HEK293 (cell line): ENCODE data around the gene USP2.

Experiments
- CTCF ChIA-PET: fragments of 350-600 bp; formaldehyde crosslinking; extraction: SDS; loops from one replicate; lab custom pipeline; 2021; ENCODE audit warnings: antibody characterized with exemption; lab: Yijun Ruan, JAX
- POLR2A ChIA-PET: fragments of 300-600 bp; formaldehyde crosslinking; extraction: SDS; loops from one replicate; lab custom pipeline; 2020; ENCODE audit warnings: antibody characterized with exemption, inconsistent platforms; lab: Yijun Ruan, JAX
- H3K27ac ChIP-seq: fragments of 200-500 bp; sonication (Bioruptor generic); 2 replicates; pipeline ENCODE4 v1.5.1; 2014; ENCODE audit warnings: low read depth, low read length, control low read depth, inconsistent platforms; ENCODE audit errors: extremely low read depth
- H3K36me3 ChIP-seq, 2 experiments: fragments of 200-500 bp in 1 of 2; sonication (Bioruptor generic) in 1 of 2; 1 replicate in 1 of 2; 2 replicates in 1 of 2; pipeline ENCODE4 v1.5.1; 2014 to 2017; ENCODE audit warnings: inconsistent platforms in 2 of 2, low read length in 2 of 2; ENCODE audit not compliant: control insufficient read depth in 2 of 2, insufficient read depth in 1 of 2
- H3K4me1 ChIP-seq: fragments of 200-500 bp; sonication (Bioruptor generic); 2 replicates; pipeline ENCODE4 v1.5.1; 2014; ENCODE audit warnings: mild to moderate bottlenecking, low read length, inconsistent platforms; ENCODE audit not compliant: control insufficient read depth, insufficient read depth
- H3K4me3 ChIP-seq: 2 replicates; pipeline ENCODE4 v1.5.1; 2011; ENCODE audit warnings: low read depth, mild to moderate bottlenecking, control low read depth, low read length, moderate library complexity
- H3K9me3 ChIP-seq: fragments of 200-500 bp; sonication (Bioruptor generic); 2 replicates; pipeline ENCODE4 v1.5.1; 2014; ENCODE audit warnings: low read depth, low read length, inconsistent platforms; ENCODE audit not compliant: control insufficient read depth, insufficient read depth
- GLI2 ChIP-seq: fragments of 450-650 bp; formaldehyde crosslinking; IDR thresholded peaks from 2 replicates; pipeline ENCODE4; 2017; ENCODE audit warnings: missing biosample characterization, missing genetic modification characterization, low read depth, borderline replicate concordance
- ZBTB17 ChIP-seq: fragments of 450-650 bp; formaldehyde crosslinking; IDR thresholded peaks from 2 replicates; pipeline ENCODE4 v1.5.1; 2016; ENCODE audit warnings: missing biosample characterization, missing genetic modification characterization
- ZIC2 ChIP-seq: fragments of 450-650 bp; formaldehyde crosslinking; IDR thresholded peaks from 2 replicates; pipeline ENCODE4 v1.5.1; 2016; ENCODE audit warnings: missing biosample characterization, missing genetic modification characterization
- ZNF660 ChIP-seq: fragments of 450-650 bp; IDR thresholded peaks from 2 replicates; pipeline ENCODE4 v1.5.1; 2018; ENCODE audit warnings: missing biosample characterization, mild to moderate bottlenecking, missing genetic modification characterization
- ZNF664 ChIP-seq: fragments of 450-650 bp; formaldehyde crosslinking; IDR thresholded peaks from 2 replicates; pipeline ENCODE4 v1.5.1; 2016; ENCODE audit warnings: missing biosample characterization, missing genetic modification characterization

The USP2 gene

DNA sequence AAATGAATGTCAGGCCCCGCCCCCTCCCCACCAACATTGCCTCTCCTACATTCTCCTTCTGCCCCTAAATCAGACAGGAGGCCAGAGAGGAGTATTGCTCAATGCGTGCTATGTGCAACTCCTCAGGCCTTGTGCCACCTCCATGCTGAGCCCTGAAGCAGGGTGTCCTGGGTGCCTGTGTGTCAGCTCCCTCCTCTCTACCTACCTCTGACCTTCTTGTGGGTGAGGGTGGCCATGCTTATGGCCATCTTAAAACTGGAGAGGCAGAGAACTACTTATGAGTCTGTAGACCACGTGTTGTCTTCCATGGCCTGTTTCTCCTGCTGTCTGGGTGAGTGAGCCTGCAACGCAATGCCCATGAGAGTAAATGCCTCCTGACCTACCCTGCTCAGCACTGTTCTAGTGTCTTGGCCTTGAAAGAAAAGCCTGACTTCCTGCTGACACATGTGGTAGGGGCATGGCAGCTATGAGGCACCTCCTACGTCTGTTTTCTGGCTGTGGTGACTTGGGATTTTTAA lies 75.1 kb downstream of the USP2 start:
- no peaks in the 10 kb centered on the region for H3K9me3 ChIP-seq
- CTCF ChIA-PET: interaction anchor here (1.0 to 4.4 kb wide), 5 partner anchors 12 to 168 kb away, joined by 3 to 20 read pairs (median 6); no protein-coding TSS in a partner anchor
- no peak overlapping the region for H3K4me3 ChIP-seq
- TF ChIP-seq ZBTB17: peak; percentile 89
- no peak for TF ChIP-seq ZIC2 (tag by site-specific recombination)
- H3K4me1 ChIP-seq: no peaks in the 10 kb centered on the region
- peaks cover 0 to 65% of the 10 kb centered on the region in 2 experiments; a peak in 2 of 3 replicates for H3K36me3 ChIP-seq
- POLR2A ChIA-PET: interaction anchor here (1.3 to 4.8 kb wide), 3 partner anchors 11 to 31 kb away, joined by 3 to 35 read pairs (median 4); partner anchors contain the start of genes MCAM and RNF26
- H3K27ac ChIP-seq: no peak overlapping the region

DNA sequence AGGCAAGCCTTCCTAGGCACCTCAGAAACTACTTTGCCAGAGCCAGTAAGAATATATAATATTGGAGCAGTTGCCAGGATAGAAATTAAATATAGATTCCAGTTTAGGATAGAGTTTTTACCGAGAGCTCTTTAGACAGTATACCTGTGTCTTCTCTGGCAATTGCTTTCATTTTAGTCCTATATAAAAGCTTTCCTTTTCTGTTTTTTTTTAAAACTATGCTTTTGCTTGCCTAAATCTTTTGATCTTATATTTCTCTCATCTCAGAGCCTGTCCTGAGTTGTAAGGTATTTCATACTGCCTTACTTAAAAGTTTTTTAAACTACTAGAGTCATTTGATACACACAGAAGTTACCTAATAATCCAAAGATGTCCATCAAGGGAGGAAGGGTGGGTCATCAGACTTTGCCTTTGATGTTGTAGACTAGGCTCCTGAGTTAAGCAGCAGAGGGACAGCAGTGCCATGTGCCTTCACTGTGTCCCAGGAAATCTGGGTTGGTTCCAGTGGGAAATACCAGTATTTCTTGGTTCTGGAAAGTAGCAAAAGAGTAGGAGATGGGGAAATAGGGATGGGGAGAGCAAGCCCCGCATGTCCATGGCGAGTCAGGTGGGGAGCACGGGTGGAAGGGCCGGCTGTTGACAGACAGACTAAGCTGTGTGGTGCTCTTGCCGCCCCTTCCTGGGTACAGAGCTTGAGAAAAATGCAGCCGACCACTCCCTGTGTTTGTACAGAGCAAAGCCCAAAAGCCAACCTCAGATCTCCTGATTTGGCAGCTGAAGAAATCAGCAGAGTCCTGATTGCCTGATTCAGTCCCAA lies 75.7 kb downstream of the USP2 start:
- ChIA-PET POLR2A (interaction anchor here (1.3 to 4.8 kb wide), 3 partner anchors 11 to 32 kb away, joined by 3 to 35 read pairs (median 4); partner anchors contain the start of genes MCAM and RNF26), CTCF (interaction anchor here (0.8 to 4.4 kb wide), 5 partner anchors 18 to 169 kb away, joined by 3 to 20 read pairs (median 3); partner anchors contain the start of gene CBL)
- no peak overlapping the region for H3K4me3 ChIP-seq
- peaks cover 0 to 65% of the 10 kb centered on the region in 2 experiments; a peak in 2 of 3 replicates for H3K36me3 ChIP-seq
- peak; percentile 51; the same call in 1 of the 2 replicates for TF ChIP-seq ZNF660 (tag by site-specific recombination)
- TF ChIP-seq GLI2: no peak
- TF ChIP-seq ZNF664 (tag by site-specific recombination): no peak
- no peaks in the 10 kb centered on the region for H3K9me3 ChIP-seq
- no peaks in the 10 kb centered on the region for H3K4me1 ChIP-seq
- H3K27ac ChIP-seq: no peak overlapping the region
